ENCODE measurements around the gene TYMS.

The TYMS gene

GRCh38 chr18:641224-641623 is 16.2 kb upstream of the TYMS start:
- no peak overlapping the region for H3K4me3 ChIP-seq (ENCODE audit: control insufficient read depth, low read depth, low read length)
- DNase-seq (ENCODE audit: low read depth) = no peak
- TF ChIP-seq CTCF (conservative IDR thresholded peaks at IDR 0.05; ENCODE audit: control insufficient read depth, insufficient read depth, low read depth, low read length) = no peak

GRCh38 chr18:644395-645004 is 13.0 kb upstream of the TYMS start:
- TF ChIP-seq CTCF (conservative IDR thresholded peaks at IDR 0.05; ENCODE audit: control insufficient read depth, insufficient read depth, low read depth, low read length) = peak; percentile 18
- DNase-seq (ENCODE audit: low read depth) = no peak
- H3K4me3 ChIP-seq (ENCODE audit: control insufficient read depth, low read depth, low read length) = no peak overlapping the region

- H3K4me3 ChIP-seq (ENCODE audit: control insufficient read depth, low read depth, low read length) = no peak overlapping the region
- TF ChIP-seq CTCF (conservative IDR thresholded peaks at IDR 0.05; ENCODE audit: control insufficient read depth, insufficient read depth, low read depth, low read length) = no peak
- no peak for DNase-seq (ENCODE audit: low read depth)
Measured at GRCh38 chr18:647304-647703, 10.1 kb upstream of the TYMS start.

GRCh38 chr18:649341-649740 is 8.1 kb upstream of the TYMS start:
- TF ChIP-seq CTCF (conservative IDR thresholded peaks at IDR 0.05; ENCODE audit: control insufficient read depth, insufficient read depth, low read depth, low read length) = no peak
- no peak overlapping the region for H3K4me3 ChIP-seq (ENCODE audit: control insufficient read depth, low read depth, low read length)
- DNase-seq (ENCODE audit: low read depth) = peak; percentile 37

GRCh38 chr18:650428-650858 is 7.0 kb upstream of the TYMS start:
- no peak overlapping the region for H3K4me3 ChIP-seq (ENCODE audit: control insufficient read depth, low read depth, low read length)
- DNase-seq (ENCODE audit: low read depth) = no peak
- TF ChIP-seq CTCF (conservative IDR thresholded peaks at IDR 0.05; ENCODE audit: control insufficient read depth, insufficient read depth, low read depth, low read length) = no peak

- no peak for DNase-seq (ENCODE audit: low read depth)
- no peak for TF ChIP-seq CTCF (conservative IDR thresholded peaks at IDR 0.05; ENCODE audit: control insufficient read depth, insufficient read depth, low read depth, low read length)
- H3K4me3 ChIP-seq (ENCODE audit: control insufficient read depth, low read depth, low read length) = no peak overlapping the region
Measured at GRCh38 chr18:652131-652530, 5.3 kb upstream of the TYMS start.

GRCh38 chr18:653512-653911 is 3.9 kb upstream of the TYMS start:
- no peak overlapping the region for H3K4me3 ChIP-seq (ENCODE audit: control insufficient read depth, low read depth, low read length)
- DNase-seq (ENCODE audit: low read depth) = no peak
- TF ChIP-seq CTCF (conservative IDR thresholded peaks at IDR 0.05; ENCODE audit: control insufficient read depth, insufficient read depth, low read depth, low read length) = no peak
